NT2/D1 (cell line): ENCODE measurements around the gene ORC5.

ENCODE experiments used
- SUZ12 ChIP-seq: IDR thresholded peaks from 2 replicates; pipeline ENCODE4 v1.6.1; 2011; ENCODE audit not compliant: insufficient read length, insufficient read depth; ENCODE audit errors: extremely low read depth
- YY1 ChIP-seq: IDR thresholded peaks from 2 replicates; pipeline ENCODE4 v1.6.1; 2011; ENCODE audit not compliant: insufficient read length, insufficient read depth
- ZNF274 ChIP-seq: IDR thresholded peaks from 2 replicates; pipeline ENCODE4 v1.6.1; 2011; ENCODE audit warnings: mild to moderate bottlenecking, low read depth, low read length

DNA sequence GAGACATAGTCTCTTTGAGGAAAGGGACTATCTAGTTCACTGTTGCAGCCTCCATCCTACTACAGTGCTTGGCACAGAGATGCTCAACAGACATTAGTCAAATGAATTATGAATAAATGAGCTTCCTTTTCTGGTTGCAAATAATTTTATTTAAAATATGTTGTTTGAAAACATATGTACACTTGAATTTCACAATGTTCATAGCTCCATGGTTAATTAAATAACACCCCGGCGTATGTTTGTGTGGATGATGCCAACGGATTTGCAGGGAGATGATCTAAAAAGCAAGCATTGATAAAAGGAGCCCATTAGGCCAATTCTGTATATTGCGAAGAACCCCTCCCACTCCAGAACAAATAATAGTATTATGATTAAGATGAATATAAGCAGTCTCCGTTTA, 47.8 kb upstream of the ORC5 start:
- TF ChIP-seq YY1: no peak
- no peak for TF ChIP-seq ZNF274
- TF ChIP-seq SUZ12: no peak
